Breast epithelium (tissue), 3 donors: ENCODE results near the gene CKAP2.
"Not testable (repeated sequence)": the region's sequence is repeated elsewhere in the genome, so short reads cannot be mapped to it uniquely, and the experiment has no call there.

Experiments used
- POLR2AphosphoS5 ChIP-seq, 3 donors: sonication (generic); formaldehyde crosslinking; IDR thresholded peaks; one replicate each; pipeline ENCODE4 v1.6.1; 2017; ENCODE audit warnings: antibody characterized with exemption in 3 of 3
- TF ChIP-seq, protein P1 (sequence below), 3 donors: fragments of 450-650 bp; IDR thresholded peaks; one replicate each; pipeline ENCODE4 v1.5.1; 2016 to 2017; ENCODE audit warnings: antibody characterized with exemption in 3 of 3, mild to moderate bottlenecking in 3 of 3, moderate library complexity in 3 of 3

DNA sequence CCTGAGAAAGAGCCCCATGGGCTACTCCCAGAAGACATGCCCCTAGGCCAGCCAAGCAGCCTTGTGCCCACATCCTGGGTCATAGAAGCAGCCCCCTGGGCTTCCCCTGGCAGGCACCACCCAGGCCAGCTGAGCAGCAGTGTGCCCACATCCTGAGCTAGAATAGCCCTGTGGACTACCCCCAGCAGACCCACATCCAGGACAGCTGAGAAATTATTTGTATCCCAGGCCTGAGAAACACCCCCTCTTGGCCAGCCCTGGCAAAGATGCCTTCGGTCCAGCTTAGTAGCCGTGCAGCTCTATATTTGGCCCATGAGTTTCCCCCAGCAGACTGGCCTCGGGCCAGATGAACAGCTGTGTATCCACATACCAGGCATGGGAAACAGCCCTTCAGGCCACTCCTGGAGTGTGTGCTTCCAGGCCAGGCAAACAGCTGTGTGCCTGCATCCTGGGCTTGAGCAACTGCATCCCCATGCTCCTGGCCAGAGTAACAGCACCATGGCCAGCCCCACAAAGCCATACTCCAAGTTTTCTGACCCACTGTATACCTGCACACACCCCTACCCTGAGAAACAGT, 55.0 kb downstream of the CKAP2 start:
- TF ChIP-seq, protein P1, sequence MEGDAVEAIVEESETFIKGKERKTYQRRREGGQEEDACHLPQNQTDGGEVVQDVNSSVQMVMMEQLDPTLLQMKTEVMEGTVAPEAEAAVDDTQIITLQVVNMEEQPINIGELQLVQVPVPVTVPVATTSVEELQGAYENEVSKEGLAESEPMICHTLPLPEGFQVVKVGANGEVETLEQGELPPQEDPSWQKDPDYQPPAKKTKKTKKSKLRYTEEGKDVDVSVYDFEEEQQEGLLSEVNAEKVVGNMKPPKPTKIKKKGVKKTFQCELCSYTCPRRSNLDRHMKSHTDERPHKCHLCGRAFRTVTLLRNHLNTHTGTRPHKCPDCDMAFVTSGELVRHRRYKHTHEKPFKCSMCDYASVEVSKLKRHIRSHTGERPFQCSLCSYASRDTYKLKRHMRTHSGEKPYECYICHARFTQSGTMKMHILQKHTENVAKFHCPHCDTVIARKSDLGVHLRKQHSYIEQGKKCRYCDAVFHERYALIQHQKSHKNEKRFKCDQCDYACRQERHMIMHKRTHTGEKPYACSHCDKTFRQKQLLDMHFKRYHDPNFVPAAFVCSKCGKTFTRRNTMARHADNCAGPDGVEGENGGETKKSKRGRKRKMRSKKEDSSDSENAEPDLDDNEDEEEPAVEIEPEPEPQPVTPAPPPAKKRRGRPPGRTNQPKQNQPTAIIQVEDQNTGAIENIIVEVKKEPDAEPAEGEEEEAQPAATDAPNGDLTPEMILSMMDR (IDR thresholded peaks at IDR 0.05) = not testable (repeated sequence)
- not testable (repeated sequence) for TF ChIP-seq POLR2AphosphoS5 (IDR thresholded peaks at IDR 0.05)
